Measurements from ENCODE around the gene CACNB2. TPM values are rescaled to one million over a fixed set of nuclear protein-coding genes. Genes with fewer than 3 reads are reported as not detected.

The CACNB2 gene
- polyA plus RNA-seq, 2 of the 4 experiments (the other 2 are of a cell fraction), result not detected

- FAIRE-seq (no peak), DNase-seq (ENCODE audit: low read depth in 1 of 2, low spot score in 1 of 2) (no peak), ATAC-seq (no peak)
- ChIA-PET CTCF (no interaction called here), POLR2A (no interaction called here)
- Histone ChIP-seq H3K9me3 (peaks cover 5% of the 10 kb centered on the region; the same call in 2 of the 3 replicates), H3K4me2 (no peak overlapping the region), H3K4me1 (no peaks in the 10 kb centered on the region), H3K27ac (no peak overlapping the region), H3K4me3 (no peak overlapping the region)
- TF ChIP-seq MAFK (IDR thresholded peaks at IDR 0.05; ENCODE audit: partially characterized antibody) (no peak), HMGXB4 (CRISPR knock-in tag; IDR thresholded peaks at IDR 0.05; ENCODE audit: borderline replicate concordance) (no peak), EHMT2 (IDR thresholded peaks at IDR 0.05; ENCODE audit: low read depth) (peak; percentile 23; the same call in 1 of the 2 replicates), NR3C1 (IDR thresholded peaks at IDR 0.05) (no peak), RCOR1 (IDR thresholded peaks at IDR 0.05; ENCODE audit: low read depth, low read length) (no peak), TFCP2L1 (CRISPR knock-in tag; IDR thresholded peaks at IDR 0.05) (no peak)
- 78% methylated on average over 6 of the region's 6 CpGs for WGBS (ENCODE audit: missing lambda C conversion rate)
These were observed 422.9 kb downstream of the CACNB2 start for GRCh38 chr10:18563003-18563726.

GRCh38 chr10:18565006-18565405 is 424.8 kb downstream of the CACNB2 start:
- Histone ChIP-seq H3K4me3 (no peak overlapping the region), H3K4me1 (no peaks in the 10 kb centered on the region), H3K4me2 (no peak overlapping the region), H3K27ac (no peak overlapping the region), H3K9me3 (peaks cover 5% of the 10 kb centered on the region; the same call in 2 of the 3 replicates)
- DNase-seq (ENCODE audit: low read depth in 1 of 2, low spot score in 1 of 2), result no peak
- ChIA-PET CTCF (no interaction called here), POLR2A (no interaction called here)
- 89% methylated on average over 5 of the region's 5 CpGs for WGBS (ENCODE audit: missing lambda C conversion rate)
- no peak for FAIRE-seq
- no peak for ATAC-seq
- TF ChIP-seq CBX2 (IDR thresholded peaks at IDR 0.05; ENCODE audit: borderline replicate concordance, low read depth) (no peak), TFCP2L1 (CRISPR knock-in tag; IDR thresholded peaks at IDR 0.05) (no peak), SMC3 (IDR thresholded peaks at IDR 0.05) (no peak), RFX5 (IDR thresholded peaks at IDR 0.05) (no peak), EP300 (IDR thresholded peaks at IDR 0.05) (no peak), ZFP36 (IDR thresholded peaks at IDR 0.05; ENCODE audit: borderline replicate concordance, partially characterized antibody) (no peak), MAZ (IDR thresholded peaks at IDR 0.05; ENCODE audit: borderline replicate concordance, low read depth, low read length) (no peak), CEBPB (IDR thresholded peaks at IDR 0.05) (no peak), ELK1 (IDR thresholded peaks at IDR 0.05; ENCODE audit: low read depth, low read length) (no peak), BCL3 (IDR thresholded peaks at IDR 0.05) (no peak), CHD4 (IDR thresholded peaks at IDR 0.05; ENCODE audit: borderline replicate concordance) (no peak), JUN (IDR thresholded peaks at IDR 0.05) (no peak), RCOR1 (IDR thresholded peaks at IDR 0.05; ENCODE audit: low read depth, low read length) (no peak), GATA3 (IDR thresholded peaks at IDR 0.05; ENCODE audit: borderline replicate concordance) (no peak)

GRCh38 chr10:18566177-18566576 is 426.0 kb downstream of the CACNB2 start:
- ATAC-seq (no peak), DNase-seq (ENCODE audit: low read depth in 1 of 2, low spot score in 1 of 2) (peak in 1 of 2 experiments; percentile 27), FAIRE-seq (no peak)
- no peak for TF ChIP-seq ATOH8 (CRISPR knock-in tag; IDR thresholded peaks at IDR 0.05; ENCODE audit: low read depth)
- TF ChIP-seq ELK1 (IDR thresholded peaks at IDR 0.05; ENCODE audit: low read depth, low read length), result no peak
- no peak for TF ChIP-seq HOXA7 (CRISPR knock-in tag; IDR thresholded peaks at IDR 0.05)
- TF ChIP-seq HES2 (IDR thresholded peaks at IDR 0.05), result no peak
- no peak for TF ChIP-seq JUN (IDR thresholded peaks at IDR 0.05)
- TF ChIP-seq EHMT2 (IDR thresholded peaks at IDR 0.05; ENCODE audit: low read depth), result peak; percentile 9; the same call in 1 of the 2 replicates
- no peak for TF ChIP-seq HMGXB4 (CRISPR knock-in tag; IDR thresholded peaks at IDR 0.05; ENCODE audit: borderline replicate concordance)
- TF ChIP-seq BHLHE40 (IDR thresholded peaks at IDR 0.05; ENCODE audit: low read depth, low read length), result no peak
- Histone ChIP-seq H3K4me1 (no peaks in the 10 kb centered on the region), H3K4me2 (no peak overlapping the region), H3K27ac (no peak overlapping the region), H3K4me3 (no peak overlapping the region), H3K9me3 (peaks cover 11% of the 10 kb centered on the region; the same call in 2 of the 3 replicates)
- POLR2A ChIA-PET, result no interaction called here
- 96% methylated on average over 4 of the region's 4 CpGs for WGBS (ENCODE audit: missing lambda C conversion rate)
- CTCF ChIA-PET, result no interaction called here

Data from A549 (cell line).